ENCODE data around the gene USF2. TPM values are rescaled to one million over a fixed set of nuclear protein-coding genes. Genes with fewer than 3 reads are reported as not detected.

USF2 gene
- total and polyA plus RNA-seq, 2 experiments from 2014 or later, result 30.2 to 55.6 TPM

DNA sequence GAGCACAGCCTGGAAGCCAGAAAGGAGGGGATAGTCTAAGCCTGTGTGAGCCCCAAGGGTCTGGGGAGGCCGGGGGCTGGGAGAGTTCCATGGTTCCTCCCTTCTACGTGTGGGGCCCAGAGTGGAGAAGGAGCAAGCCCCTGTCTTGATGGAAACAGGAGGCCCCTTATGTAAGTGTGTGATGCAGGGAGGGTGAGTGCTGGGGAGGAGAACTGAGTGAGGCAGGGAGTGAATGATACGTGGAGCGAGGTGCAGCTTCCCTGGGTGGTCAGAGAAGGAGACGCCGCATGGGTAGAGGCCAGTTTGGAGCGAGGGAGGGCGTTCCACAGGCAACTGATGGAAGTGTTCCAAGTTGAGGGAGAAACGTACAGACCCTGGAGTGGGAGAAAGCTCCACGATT, 39.2 kb downstream of the USF2 start:
- Histone ChIP-seq H3K9me2 (replicated peaks; ENCODE audit: insufficient read depth) (no peaks in the 10 kb centered on the region), H3K36me3 (replicated peaks; ENCODE audit: insufficient read depth, low read depth) (no peaks in the 10 kb centered on the region), H3K9me3 (ENCODE audit: low read depth) (no peaks in the 10 kb centered on the region), H3K4me1 (ENCODE audit: insufficient read depth) (peaks cover 27% of the 10 kb centered on the region), H3K27ac (no peak overlapping the region), H2AFZ (no peak overlapping the region), H3K4me2 (no peak overlapping the region), H4K20me1 (ENCODE audit: insufficient read depth, poor library complexity, severe bottlenecking) (no peaks in the 10 kb centered on the region), H3K27me3 (no peaks in the 10 kb centered on the region), H3K4me3 (no peak overlapping the region), H3K79me2 (no peaks in the 10 kb centered on the region)
- no peak for DNase-seq (ENCODE audit: low spot score)
- WGBS (ENCODE audit: low lambda C conversion rate, missing lambda C conversion rate), result 55% methylated on average over 10 of the region's 10 CpGs
- TF ChIP-seq EZH2phosphoT487 (IDR thresholded peaks at IDR 0.05; ENCODE audit: low read depth, severe bottlenecking, unreplicated experiment) (no peak), EZH2 (IDR thresholded peaks at IDR 0.05; ENCODE audit: borderline replicate concordance) (no peak)
- TF ChIP-seq, protein P1, sequence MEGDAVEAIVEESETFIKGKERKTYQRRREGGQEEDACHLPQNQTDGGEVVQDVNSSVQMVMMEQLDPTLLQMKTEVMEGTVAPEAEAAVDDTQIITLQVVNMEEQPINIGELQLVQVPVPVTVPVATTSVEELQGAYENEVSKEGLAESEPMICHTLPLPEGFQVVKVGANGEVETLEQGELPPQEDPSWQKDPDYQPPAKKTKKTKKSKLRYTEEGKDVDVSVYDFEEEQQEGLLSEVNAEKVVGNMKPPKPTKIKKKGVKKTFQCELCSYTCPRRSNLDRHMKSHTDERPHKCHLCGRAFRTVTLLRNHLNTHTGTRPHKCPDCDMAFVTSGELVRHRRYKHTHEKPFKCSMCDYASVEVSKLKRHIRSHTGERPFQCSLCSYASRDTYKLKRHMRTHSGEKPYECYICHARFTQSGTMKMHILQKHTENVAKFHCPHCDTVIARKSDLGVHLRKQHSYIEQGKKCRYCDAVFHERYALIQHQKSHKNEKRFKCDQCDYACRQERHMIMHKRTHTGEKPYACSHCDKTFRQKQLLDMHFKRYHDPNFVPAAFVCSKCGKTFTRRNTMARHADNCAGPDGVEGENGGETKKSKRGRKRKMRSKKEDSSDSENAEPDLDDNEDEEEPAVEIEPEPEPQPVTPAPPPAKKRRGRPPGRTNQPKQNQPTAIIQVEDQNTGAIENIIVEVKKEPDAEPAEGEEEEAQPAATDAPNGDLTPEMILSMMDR (IDR thresholded peaks at IDR 0.05; ENCODE audit: poor library complexity), result no peak

DNA sequence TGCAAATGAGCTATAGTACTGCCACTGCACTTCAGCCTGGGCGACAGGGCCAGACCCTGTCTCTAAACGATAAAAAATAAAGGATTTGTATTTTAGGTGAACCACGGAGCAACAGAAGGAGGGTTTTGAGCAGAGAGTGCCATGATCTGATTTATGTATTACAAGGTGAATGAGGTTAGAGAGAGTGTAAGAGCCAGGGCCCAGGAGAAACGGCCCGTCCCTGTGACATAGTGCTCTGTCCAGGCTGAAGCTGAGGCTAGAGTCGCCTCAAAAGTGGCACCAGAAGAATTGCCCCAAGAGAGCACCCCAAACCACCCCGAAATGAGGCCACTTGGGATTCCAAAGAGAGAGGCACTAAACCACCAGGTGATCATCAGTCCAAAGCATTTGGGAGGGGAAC, 40.1 kb downstream of the USF2 start:
- H3K27ac ChIP-seq, result peak overlapping the region; percentile 69

DNA sequence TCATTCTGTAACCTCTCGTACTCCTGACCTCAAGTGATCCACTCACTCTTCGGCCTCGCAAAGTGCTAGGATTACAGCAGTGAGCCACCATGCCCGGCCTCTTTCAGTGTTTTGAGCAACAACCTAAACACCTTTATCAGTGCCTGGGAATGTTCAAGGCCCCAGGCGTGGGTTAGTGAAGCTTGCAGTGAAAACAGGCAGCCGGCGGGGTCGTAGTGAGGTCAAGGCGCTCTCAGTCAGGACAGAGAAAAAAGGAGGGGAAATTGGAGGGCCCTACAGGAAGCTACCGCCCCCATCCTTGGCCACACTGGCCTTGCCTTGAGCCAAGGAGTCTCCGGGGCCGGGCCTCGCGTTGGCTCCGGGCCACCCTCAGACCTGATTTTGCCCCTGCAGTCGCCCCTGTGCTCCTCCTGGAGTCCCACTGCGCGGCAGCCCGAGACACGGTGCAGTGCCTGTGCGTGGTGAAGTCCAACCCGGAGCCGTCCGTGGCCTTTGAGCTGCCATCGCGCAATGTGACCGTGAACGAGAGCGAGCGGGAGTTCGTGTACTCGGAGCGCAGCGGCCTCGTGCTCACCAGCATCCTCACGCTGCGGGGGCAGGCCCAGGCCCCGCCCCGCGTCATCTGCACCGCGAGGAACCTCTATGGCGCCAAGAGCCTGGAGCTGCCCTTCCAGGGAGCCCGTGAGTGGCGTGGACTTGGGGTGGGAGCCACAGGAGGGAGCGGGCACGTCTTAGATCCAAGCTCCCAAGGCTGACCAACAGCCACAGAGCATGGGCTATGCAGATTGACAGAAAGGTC, 40.9 kb downstream of the USF2 start:
- no peaks in the 10 kb centered on the region for H4K20me1 ChIP-seq (ENCODE audit: insufficient read depth, poor library complexity, severe bottlenecking)
- WGBS (ENCODE audit: low lambda C conversion rate, missing lambda C conversion rate), result 54% methylated on average over 29 of the region's 47 CpGs
- H3K9me2 ChIP-seq (replicated peaks; ENCODE audit: insufficient read depth), result no peaks in the 10 kb centered on the region
- H3K4me2 ChIP-seq, result peak overlapping the region; percentile 59
- H3K4me1 ChIP-seq (ENCODE audit: insufficient read depth), result peaks cover 27% of the 10 kb centered on the region
- H3K4me3 ChIP-seq, result no peak overlapping the region
- H3K27me3 ChIP-seq, result no peaks in the 10 kb centered on the region
- no peaks in the 10 kb centered on the region for H3K79me2 ChIP-seq
- TF ChIP-seq EZH2 (IDR thresholded peaks at IDR 0.05; ENCODE audit: borderline replicate concordance), result no peak
- TF ChIP-seq, protein P1 (IDR thresholded peaks at IDR 0.05; ENCODE audit: poor library complexity), result no peak
- no peak for TF ChIP-seq EZH2phosphoT487 (IDR thresholded peaks at IDR 0.05; ENCODE audit: low read depth, severe bottlenecking, unreplicated experiment)
- peak overlapping the region; percentile 69 for H3K27ac ChIP-seq
- H2AFZ ChIP-seq, result no peak overlapping the region
- peak; percentile 74 for DNase-seq (ENCODE audit: low spot score)
- no peaks in the 10 kb centered on the region for H3K36me3 ChIP-seq (replicated peaks; ENCODE audit: insufficient read depth, low read depth)
- H3K9me3 ChIP-seq (ENCODE audit: low read depth), result no peaks in the 10 kb centered on the region

More for the DNA sequence above, 40.1 kb downstream of the USF2 start:
- no peaks in the 10 kb centered on the region for H3K27me3 ChIP-seq
- peaks cover 27% of the 10 kb centered on the region for H3K4me1 ChIP-seq (ENCODE audit: insufficient read depth)
- DNase-seq (ENCODE audit: low spot score), result no peak
- no peaks in the 10 kb centered on the region for H3K79me2 ChIP-seq
- 77% methylated on average over 7 of the region's 7 CpGs for WGBS (ENCODE audit: low lambda C conversion rate, missing lambda C conversion rate)
- TF ChIP-seq EZH2phosphoT487 (IDR thresholded peaks at IDR 0.05; ENCODE audit: low read depth, severe bottlenecking, unreplicated experiment) (no peak), EZH2 (IDR thresholded peaks at IDR 0.05; ENCODE audit: borderline replicate concordance) (no peak)
- TF ChIP-seq, protein P1 (IDR thresholded peaks at IDR 0.05; ENCODE audit: poor library complexity), result no peak
- H3K4me3 ChIP-seq, result no peak overlapping the region
- H4K20me1 ChIP-seq (ENCODE audit: insufficient read depth, poor library complexity, severe bottlenecking), result no peaks in the 10 kb centered on the region
- no peaks in the 10 kb centered on the region for H3K9me2 ChIP-seq (replicated peaks; ENCODE audit: insufficient read depth)
- no peak overlapping the region for H2AFZ ChIP-seq
- H3K4me2 ChIP-seq, result peak overlapping the region; percentile 59
- no peaks in the 10 kb centered on the region for H3K9me3 ChIP-seq (ENCODE audit: low read depth)
- no peaks in the 10 kb centered on the region for H3K36me3 ChIP-seq (replicated peaks; ENCODE audit: insufficient read depth, low read depth)

Data from hepatocyte (in vitro differentiated cells).